Effector CD4-positive, alpha-beta T cell (primary cell): ENCODE results near the gene CRCP.
"Not testable (repeated sequence)": the region's sequence is repeated elsewhere in the genome, so short reads cannot be mapped to it uniquely, and the experiment has no call there.

Source experiments
- DNase-seq: peaks from one replicate; pipeline ENCODE4 v3.0.0-alpha.2; 2020
- total RNA-seq: gene quantifications from one replicate; lab custom pipeline; 2026; lab: John Stamatoyannopoulos, UW

Gene CRCP
- 37.3 reads per million, percentile 61 among the genes with 10 or more reads in this experiment for total RNA-seq

DNA sequence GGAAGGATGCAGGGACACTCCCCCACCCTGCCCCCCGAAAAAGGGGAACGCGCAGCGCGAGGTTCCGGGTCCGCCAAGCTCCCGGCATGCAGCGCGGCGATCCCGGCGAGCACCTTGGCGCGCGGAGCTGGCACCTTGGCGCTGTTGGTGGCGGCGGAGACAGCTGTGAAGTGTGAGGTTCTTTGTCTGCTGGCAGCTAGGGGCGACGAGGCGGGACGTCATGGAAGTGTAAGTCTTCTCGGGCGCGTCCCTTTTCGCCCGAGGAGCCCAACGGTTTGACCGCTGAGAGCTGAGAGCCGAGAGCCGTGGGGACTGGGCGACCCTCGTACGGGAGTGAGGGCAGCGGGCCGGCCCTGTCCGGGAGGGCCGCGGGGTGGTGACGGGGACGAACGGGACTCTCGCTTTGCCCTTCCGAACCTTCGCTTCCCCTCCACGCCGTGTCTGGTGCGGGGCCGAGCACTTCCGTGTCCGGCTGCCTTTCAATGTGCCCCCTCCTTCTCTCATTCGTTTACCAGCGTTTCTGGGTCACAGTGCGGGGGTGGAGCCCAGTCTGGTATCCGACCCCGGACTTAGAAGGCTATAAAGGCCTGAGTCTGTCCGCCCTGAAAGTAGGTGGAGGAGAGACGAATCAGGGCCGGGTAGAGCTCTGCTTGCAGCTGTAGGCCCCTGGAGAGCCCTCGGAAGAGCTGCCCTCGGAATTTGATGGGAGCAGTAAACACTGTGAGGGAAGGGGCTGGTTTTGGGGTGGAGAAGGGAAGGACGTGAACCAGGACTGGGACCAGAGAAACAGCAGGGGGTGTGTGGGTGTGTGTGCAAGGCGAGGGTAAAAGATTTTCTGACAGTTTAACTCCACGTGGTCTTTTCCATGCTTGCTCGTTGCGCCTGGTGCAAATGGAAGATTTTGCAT, at the start of gene CRCP:
CRCP (plus strand) TSS at position 105 of the 907 bp plus-strand sequence; CDS start at position 221, 116 bp downstream.
- DNase-seq = peak; percentile 85

DNA sequence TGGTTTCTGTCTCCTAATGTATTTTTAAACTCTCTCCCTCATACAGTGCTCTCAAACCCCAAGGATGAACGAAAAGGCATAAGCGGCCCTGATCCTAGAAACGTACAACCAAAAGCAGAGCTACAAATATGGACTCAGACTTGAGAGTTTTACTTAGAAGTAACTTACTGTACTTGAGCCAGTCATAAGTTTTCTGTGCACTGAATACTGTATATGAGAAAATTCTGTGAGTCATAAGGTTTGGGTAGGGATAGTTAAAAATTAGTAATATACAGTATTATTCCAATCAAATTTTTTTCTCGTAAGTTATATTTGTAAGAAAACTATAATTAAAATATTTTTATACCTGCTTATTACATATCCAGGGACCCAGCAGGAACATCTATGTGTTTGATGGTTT, 44.9 kb upstream of the CRCP start:
- no peak for DNase-seq

DNA sequence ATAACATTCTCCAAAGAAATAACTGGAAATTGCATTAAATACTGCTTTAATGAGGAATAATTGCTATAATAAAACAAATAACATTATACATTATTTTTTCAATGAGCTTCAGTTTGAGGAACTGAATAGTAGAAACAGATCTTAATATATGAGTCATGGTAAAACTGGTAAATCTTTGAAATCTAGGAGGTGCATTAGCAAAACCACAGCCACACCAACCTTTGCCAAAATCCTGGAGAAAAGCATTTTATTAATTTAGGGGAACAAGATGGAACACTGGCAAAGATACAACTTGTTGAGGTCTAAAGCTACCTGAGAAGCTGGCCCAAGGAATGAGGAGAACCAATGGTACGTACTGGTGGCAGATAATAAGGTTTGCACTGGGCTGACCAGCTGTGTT, 44.4 kb upstream of the CRCP start:
- DNase-seq = no peak

DNA sequence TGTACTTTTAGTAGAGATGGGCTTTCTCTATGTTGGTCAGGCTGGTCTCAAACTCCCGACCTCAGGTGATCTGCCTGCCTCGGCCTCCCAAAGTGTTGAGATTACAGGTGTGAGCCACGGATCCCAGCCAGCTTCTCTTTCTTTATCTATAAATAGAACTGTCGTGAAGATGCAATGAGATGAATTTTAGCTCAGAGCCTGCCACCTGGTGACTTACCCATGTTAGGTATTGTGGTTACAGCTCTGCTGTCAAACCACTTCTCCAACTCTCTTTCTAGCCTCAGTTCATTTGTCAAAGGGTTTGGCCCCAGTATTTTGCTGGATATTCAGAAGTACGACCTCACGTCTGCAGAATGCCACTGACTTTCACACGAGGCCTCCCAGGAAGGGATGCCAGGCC, 42.4 kb upstream of the CRCP start:
- DNase-seq = not testable (repeated sequence)

DNA sequence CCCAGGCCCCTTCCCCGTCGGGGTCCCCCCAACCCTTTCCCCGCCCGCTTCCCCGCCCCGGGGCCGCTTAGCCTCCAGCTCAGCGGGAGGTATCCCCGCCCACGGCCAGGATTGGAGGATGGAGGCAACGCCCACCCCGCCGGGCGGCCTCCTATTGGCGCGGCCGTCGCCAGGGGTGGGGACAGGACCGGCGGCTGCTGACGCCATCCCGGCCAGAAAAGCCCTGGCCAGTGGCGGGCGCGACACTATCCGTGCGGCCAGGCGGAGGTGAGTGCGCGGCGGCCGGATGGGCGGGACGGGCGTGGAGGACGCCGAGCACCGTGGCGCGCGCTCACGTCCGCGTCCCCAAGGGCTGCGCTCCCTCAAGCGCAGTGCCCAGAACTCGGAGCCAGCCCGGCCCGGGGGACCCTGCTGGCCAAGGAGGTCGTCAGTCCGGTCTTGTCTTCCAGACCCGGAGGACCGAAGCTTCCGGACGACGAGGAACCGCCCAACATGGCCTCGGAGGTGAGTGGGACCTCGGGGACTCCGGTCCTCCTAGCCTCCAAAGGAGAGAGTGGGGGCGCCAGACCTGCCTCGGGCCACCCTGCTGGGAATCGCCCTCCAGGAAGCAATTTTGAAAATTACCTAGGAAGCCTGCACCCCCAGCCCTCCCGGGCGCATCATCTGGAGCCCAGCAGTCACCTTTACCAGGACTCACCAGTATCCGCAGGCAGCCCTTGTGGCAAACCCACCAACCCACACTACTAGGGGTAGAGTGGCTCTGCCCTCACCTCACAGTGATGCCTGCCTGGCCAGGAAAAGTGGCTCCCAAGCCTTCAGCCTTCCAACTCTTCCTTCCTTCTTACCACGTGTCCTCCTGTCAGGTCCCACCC, 38.8 kb upstream of the CRCP start, which contains the start of gene ASL:
ASL (plus strand) TSS at position 230 of the 872 bp plus-strand sequence; CDS start at position 493, 263 bp downstream.
- peak; percentile 77 for DNase-seq

- no peak for DNase-seq
These were observed 38.0 kb upstream of the CRCP start for GRCh38 chr7:66076462-66077329.

GRCh38 chr7:66078067-66078466, 36.6 kb upstream of the CRCP start:
- DNase-seq = no peak

DNA sequence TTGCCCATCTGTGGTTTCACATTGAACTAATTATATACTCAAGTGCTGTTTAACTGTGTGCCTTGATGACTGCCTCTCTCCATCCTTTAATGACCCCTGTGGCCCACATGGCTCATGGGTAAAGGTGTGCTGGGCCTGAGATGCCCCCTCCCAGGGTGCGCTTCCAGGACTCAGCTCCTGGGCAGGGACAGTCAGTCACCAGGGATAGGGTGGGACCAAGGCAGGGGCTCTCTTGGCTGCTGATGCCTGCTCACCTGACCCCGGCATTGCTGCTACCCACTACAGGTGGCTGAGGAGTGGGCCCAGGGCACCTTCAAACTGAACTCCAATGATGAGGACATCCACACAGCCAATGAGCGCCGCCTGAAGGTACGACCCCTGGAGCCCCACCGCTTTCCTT, 32.6 kb upstream of the CRCP start:
- DNase-seq = no peak

- DNase-seq = no peak
These were observed 31.7 kb upstream of the CRCP start for GRCh38 chr7:66082886-66083415.

GRCh38 chr7:66083677-66084076, 31.0 kb upstream of the CRCP start:
- no peak for DNase-seq

DNA sequence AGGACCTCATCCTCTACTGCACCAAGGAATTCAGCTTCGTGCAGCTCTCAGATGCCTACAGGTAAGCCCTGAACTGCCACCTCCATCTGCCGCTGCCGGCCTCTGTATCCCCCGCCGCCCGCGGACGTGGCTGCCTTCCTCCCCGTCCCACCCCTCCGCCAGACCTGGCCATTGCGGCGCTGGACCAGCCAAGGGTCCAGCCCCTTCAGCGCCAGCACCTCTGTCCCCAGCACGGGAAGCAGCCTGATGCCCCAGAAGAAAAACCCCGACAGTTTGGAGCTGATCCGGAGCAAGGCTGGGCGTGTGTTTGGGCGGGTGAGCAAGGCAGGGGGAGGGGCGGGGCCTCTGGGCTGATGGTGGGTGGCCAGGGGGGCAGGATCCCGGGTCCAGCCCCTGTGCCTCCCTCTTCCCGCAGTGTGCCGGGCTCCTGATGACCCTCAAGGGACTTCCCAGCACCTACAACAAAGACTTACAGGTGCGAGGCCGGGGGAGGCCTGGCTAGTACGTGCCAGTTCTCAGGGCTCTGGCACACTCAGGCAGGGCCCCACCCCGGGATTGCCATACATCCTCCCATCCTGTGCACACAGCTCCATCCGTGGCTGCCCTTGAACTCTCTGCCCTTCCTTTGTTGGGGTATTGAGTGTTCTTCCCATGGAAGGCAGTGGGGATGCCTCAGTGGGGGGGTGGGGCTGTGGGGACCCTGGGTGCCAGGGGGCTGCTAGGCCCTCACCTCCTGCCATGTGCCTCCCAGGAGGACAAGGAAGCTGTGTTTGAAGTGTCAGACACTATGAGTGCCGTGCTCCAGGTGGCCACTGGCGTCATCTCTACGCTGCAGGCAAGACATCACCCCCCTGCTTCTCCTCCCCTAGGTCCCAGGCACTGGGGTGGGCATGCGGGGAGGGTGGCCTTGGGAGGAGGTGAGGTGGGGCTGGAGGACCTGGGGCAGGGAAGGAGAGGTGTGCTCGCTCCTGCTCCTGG, 25.5 kb upstream of the CRCP start:
- DNase-seq = no peak

DNA sequence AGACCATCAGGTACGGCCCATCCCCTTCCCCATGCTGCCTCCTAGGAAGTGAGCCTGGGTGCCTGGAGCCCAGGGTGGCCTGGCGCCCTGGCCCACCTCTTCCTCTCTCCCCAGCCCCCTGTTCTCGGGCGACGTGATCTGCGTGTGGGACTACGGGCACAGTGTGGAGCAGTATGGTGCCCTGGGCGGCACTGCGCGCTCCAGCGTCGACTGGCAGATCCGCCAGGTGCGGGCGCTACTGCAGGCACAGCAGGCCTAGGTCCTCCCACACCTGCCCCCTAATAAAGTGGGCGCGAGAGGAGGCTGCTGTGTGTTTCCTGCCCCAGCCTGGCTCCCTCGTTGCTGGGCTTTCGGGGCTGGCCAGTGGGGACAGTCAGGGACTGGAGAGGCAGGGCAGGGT, 22.0 kb upstream of the CRCP start:
- no peak for DNase-seq

DNA sequence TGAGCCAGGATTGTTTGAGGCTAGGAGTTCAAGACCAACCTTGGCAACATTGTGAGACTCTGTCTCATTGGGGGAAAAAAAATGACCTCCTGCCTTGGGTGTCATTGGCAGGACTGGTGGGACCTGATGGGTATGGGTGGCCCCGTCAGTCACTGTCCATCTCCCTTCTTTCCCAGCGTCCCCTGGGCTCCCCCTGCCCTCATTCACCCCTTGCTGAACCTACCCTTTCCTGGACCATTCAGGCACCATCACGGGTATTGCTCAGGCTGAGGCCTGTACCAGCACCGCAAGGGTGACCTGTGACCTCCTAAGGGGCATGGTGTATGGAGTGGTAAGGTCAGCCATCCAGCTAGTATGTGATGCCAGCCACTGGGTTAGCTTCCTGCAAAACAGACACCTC, 19.6 kb upstream of the CRCP start:
- no peak for DNase-seq

DNA sequence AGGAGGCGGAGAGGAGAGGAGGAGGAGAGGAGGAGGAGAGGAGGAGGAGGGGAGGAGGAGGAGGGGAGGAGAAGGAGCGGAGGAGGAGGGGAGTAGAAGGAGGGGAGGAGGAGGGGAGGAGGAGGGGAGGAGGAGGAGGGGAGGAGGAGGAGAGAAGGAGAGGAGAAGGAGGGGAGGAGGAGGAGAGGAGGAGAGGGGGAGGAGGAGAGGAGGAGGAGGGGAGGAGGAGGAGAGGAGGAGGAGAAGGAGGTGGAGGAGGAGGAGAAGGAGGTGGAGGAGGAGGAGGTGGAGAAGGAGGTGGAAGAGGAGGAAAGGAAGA, 15.5 kb upstream of the CRCP start:
- DNase-seq = no peak

DNA sequence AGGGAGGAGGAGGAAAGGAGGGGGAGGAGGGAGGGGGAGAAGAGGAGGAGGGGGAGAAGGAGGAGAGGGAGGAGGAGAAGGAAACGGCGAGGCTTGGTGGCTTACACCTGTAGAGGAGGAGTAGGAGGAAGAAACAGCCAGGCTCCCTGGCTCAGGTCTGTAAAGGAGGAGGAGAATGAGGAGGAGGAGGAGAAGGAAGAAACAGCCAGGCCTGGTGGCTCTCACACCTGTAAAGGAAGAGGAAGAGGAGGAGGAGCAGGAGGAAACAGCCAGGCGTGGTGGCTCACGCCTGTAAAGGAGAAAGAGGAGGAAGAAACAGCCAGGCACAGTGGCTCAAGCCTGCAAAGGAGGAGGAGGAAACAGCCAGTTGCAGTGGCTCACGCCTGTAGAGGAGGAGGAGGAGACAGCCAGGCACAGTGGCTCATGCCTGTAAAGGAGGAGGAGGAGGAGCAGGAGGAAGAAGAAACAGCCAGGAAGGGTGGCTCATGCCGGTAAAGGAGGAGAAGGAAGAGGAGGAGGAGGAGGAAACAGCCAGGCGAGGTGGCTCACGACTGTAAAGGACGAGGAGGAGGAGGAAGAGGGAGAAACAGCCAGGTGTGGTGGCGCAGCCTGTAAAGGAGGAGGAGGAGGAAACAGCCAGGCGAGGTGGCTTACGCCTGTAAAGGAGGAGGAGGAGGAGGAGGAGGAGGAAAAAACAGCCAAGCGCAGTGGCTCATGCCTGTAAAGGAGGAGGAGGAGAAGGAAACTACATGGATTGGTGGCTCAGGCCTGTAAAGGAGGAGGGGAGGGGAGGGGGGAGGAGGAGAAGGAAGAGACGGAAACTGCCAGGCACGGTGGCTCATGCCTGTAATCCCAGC, 14.9 kb upstream of the CRCP start:
- DNase-seq = peak; percentile 15

DNA sequence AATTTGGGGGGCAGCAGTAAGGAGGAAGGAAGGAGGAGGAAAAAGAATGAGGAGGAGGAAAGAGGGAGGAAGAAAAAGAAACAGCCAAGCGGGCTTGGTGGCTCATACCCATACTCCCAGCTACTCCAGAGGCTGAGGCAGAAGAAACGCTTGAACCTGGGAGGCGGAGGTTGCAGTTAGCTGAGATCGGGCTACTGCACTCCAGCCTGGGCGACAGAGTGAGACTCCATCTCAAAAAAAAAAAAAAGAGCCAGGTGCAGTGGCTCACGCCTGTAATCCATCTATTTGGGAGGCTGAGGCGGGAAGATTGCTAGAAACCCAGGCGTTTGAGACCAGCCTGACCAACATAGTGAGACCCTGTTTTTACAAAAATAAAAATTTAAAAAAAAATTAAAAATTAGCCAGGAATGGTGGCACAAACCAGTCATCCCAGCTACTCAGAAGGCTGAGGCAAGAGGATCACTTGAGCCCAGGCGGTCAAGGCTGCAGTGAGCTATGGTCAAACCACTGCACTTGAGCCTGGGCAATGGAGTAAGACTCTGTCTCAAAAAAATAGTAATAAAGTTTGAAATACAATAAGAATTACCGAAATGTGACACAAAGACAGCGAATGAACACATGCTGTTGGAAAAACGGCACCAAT, 14.1 kb upstream of the CRCP start:
- no peak for DNase-seq

DNA sequence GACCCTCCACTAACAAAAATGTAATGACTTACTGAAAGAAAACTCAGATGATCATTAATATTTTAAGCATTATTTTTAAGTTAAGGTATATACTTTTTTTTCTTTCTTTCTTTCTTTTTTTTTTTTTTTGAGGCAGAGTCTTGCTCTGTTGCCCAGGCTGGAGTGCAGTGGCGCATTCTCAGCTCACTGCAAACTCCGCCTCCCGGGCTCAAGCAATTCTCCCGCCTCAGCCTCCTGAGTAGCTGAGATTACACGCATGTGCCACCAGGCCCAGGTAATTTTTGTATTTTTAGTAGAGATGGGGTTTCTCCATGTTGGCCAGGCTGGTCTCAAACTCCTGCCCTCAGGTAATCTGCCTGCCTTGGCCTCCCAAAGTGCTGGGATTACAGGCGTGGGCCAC, 12.5 kb upstream of the CRCP start:
- not testable (repeated sequence) for DNase-seq

- DNase-seq = not testable (repeated sequence)
These were observed 10.7 kb upstream of the CRCP start for GRCh38 chr7:66103994-66104393.

DNA sequence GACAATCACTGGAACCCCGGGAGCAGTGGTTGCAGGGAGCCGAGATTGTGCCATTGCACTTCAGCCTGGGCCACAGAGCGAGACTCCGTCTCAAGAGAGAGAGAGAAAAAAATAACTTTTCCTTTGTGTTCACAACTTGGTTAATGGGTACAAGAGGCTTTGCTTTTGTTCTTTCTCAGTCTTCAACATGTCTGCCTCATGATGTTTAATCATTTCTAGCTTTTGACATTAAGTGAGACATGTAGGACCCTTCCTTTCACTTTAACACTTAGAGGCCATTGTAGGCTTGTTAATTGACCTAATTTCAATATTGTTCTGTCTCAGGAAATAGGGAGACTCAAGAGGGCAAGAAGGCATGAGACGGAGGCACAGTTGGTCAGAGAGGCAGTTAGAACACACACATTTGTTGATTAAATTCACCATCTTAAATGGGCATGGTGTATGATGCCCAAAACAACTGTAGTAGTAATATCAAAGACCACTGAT, 9.3 kb upstream of the CRCP start:
- DNase-seq = no peak
